ENCODE results near the gene VIPR1. TPM values are rescaled to one million over a fixed set of nuclear protein-coding genes. Genes with fewer than 3 reads are reported as not detected.

Gene VIPR1
- total and polyA plus RNA-seq, 4 experiments from 2014 or later, result 23.1 to 104 (median 62.0) TPM

DNA sequence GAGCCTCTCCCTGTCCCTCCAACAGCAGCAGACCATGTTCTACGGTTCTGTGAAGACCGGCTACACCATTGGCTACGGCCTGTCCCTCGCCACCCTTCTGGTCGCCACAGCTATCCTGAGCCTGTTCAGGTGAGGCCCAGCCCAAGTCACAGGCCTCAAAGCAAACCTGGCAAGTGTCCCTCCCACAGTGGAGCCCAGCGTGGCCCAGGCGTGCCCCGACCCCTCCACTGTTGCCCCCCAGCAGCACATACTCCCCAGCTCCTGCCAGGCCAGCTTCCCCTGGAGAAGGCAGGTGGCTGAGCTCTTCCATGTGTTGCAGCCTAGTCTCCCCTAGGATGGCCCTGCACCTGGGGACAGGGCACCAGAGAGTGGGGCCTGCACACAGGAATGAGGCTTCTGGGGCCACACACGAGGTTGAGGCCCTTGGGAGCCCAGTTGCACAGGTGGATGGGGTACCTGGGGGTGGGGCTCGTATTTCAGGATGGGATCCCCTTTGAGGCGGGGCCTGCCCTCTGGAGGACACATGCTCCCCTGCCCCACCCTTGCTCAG lies 25.0 kb downstream of the VIPR1 start:
- peak overlapping the region; percentile 93 to 95 (median 94) for H3K27ac Mint-ChIP-seq
- peaks cover 50 to 98% (median 70%) of the 10 kb centered on the region in 4 donors for H3K4me1 Mint-ChIP-seq
- H3K9me3 ChIP-seq (ENCODE audit: control insufficient read depth in 1 of 2, low read length in 2 of 2), result no peaks in the 10 kb centered on the region
- POLR2A ChIA-PET (ENCODE audit: partially characterized antibody), result interaction anchor here (0.9 to 2.6 kb wide), 5 partner anchors 9 to 63 kb away, joined by 3 to 24 read pairs (median 9); partner anchors contain the start of genes SS18L2 and VIPR1
- CTCF ChIA-PET (ENCODE audit: partially characterized antibody), result interaction anchor here (40.6 to 50.4 kb wide), 2 partner anchors 2 to 16 kb away, joined by 1823 read pairs; partner anchors contain the start of gene VIPR1
- no peaks in the 10 kb centered on the region for H3K27me3 Mint-ChIP-seq
- H3K27me3 ChIP-seq (ENCODE audit: insufficient read depth, low read length), result no peaks in the 10 kb centered on the region
- peak overlapping the region in 7 of 8 donors; percentile 45 to 86 (median 74) for H3K4me3 Mint-ChIP-seq
- H3K9me3 Mint-ChIP-seq, result peaks cover 0 to 4% (median 0%) of the 10 kb centered on the region in 8 donors
- intact Hi-C loops (cut with micrococcal nuclease), result no loop called here
- no peak overlapping the region for H3K4me3 ChIP-seq (ENCODE audit: low read length in 2 of 2)
- no peak for DNase-seq
- peaks cover 49 to 55% of the 10 kb centered on the region in 2 donors for H3K36me3 Mint-ChIP-seq
- peak overlapping the region; percentile 41 for H3K27ac ChIP-seq (ENCODE audit: low read depth, low read length)
- H3K4me1 ChIP-seq (ENCODE audit: insufficient read depth, low read length), result peaks cover 75% of the 10 kb centered on the region
- no peaks in the 10 kb centered on the region for H3K36me3 ChIP-seq (ENCODE audit: insufficient read depth, low read length)

DNA sequence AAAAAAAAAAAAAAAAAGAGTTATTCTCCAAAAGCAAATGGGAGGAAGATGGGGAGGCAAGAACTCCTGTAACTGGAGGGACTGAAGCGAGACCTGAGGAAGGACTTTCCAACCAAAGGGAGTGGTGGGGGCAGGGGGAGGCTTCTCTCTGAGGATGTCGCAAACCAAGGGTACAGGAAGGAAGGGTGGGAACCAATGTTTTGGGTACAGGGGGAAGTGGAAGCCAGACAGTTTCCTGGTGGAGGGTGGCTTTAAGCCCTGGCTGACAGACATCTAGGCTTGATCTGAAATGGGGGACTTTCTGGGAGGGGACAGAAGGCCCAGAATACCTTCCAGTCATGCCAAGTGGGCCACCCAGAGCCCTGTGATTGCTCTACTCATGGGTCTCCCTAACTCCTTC lies 27.0 kb downstream of the VIPR1 start:
- Mint-ChIP-seq H3K36me3 (peaks cover 48 to 49% of the 10 kb centered on the region in 2 donors), H3K27ac (peak overlapping the region; percentile 69 to 97 (median 93)), H3K27me3 (no peaks in the 10 kb centered on the region), H3K4me3 (peak overlapping the region in 7 of 8 donors; percentile 51 to 86 (median 61)), H3K4me1 (peaks cover 66 to 99% (median 84%) of the 10 kb centered on the region in 4 donors), H3K9me3 (peaks cover 0 to 4% (median 0%) of the 10 kb centered on the region in 8 donors)
- peak in 4 of 5 donors; percentile 35 to 47 (median 40) for DNase-seq
- ChIA-PET CTCF (ENCODE audit: partially characterized antibody) (interaction anchor here (40.6 to 50.4 kb wide), 2 partner anchors 4 to 14 kb away, joined by 1823 read pairs; partner anchors contain the start of gene VIPR1), POLR2A (ENCODE audit: partially characterized antibody) (interaction anchor here (1.0 to 1.6 kb wide), 5 partner anchors 9 to 29 kb away, joined by 3 to 9 read pairs (median 3); partner anchors contain the start of gene VIPR1)
- Histone ChIP-seq H3K4me1 (ENCODE audit: insufficient read depth, low read length) (peaks cover 93% of the 10 kb centered on the region), H3K36me3 (ENCODE audit: insufficient read depth, low read length) (no peaks in the 10 kb centered on the region), H3K9me3 (ENCODE audit: control insufficient read depth in 1 of 2, low read length in 2 of 2) (no peaks in the 10 kb centered on the region), H3K27ac (ENCODE audit: low read depth, low read length) (no peak overlapping the region), H3K4me3 (ENCODE audit: low read length in 2 of 2) (peak overlapping the region in 1 of 2 donors; percentile 0), H3K27me3 (ENCODE audit: insufficient read depth, low read length) (no peaks in the 10 kb centered on the region)
- intact Hi-C loops (cut with micrococcal nuclease), result loop anchor here (1.0 kb wide), 1 partner anchor 10 kb away; no protein-coding TSS in a partner anchor

DNA sequence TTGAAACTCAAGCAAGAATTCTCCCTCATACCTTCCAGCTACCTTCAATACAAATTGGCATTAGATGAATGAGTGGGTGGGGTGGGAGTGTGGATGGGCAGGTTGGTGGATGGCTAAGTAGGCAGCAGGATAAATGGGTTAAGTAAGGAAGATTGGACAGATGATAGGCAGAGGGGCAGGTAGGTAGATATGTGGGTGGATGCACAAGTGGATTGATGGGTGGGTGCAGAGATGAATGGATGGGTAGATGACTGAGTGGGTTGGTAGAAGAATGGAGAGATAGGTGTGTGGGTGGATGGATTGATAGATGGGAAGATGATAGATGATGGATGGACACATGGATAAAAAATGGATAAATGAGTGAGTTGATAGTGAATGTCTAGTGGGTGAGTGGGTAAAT lies 27.6 kb downstream of the VIPR1 start:
- peak overlapping the region; percentile 69 to 97 (median 93) for H3K27ac Mint-ChIP-seq
- H3K9me3 Mint-ChIP-seq, result peaks cover 0 to 4% (median 0%) of the 10 kb centered on the region in 8 donors
- Histone ChIP-seq H3K4me3 (ENCODE audit: low read length in 2 of 2) (peak overlapping the region; percentile 0 to 4), H3K36me3 (ENCODE audit: insufficient read depth, low read length) (no peaks in the 10 kb centered on the region), H3K27ac (ENCODE audit: low read depth, low read length) (no peak overlapping the region), H3K9me3 (ENCODE audit: control insufficient read depth in 1 of 2, low read length in 2 of 2) (no peaks in the 10 kb centered on the region), H3K4me1 (ENCODE audit: insufficient read depth, low read length) (peaks cover 93% of the 10 kb centered on the region), H3K27me3 (ENCODE audit: insufficient read depth, low read length) (no peaks in the 10 kb centered on the region)
- H3K4me1 Mint-ChIP-seq, result peaks cover 65 to 99% (median 85%) of the 10 kb centered on the region in 4 donors
- no peak for DNase-seq
- H3K36me3 Mint-ChIP-seq, result peaks cover 49 to 52% of the 10 kb centered on the region in 2 donors
- ChIA-PET CTCF (ENCODE audit: partially characterized antibody) (interaction anchor here (40.6 to 50.4 kb wide), 2 partner anchors 5 to 14 kb away, joined by 1823 read pairs; partner anchors contain the start of gene VIPR1), POLR2A (ENCODE audit: partially characterized antibody) (no interaction called here)
- peak overlapping the region; percentile 51 to 86 (median 60) for H3K4me3 Mint-ChIP-seq
- no peaks in the 10 kb centered on the region for H3K27me3 Mint-ChIP-seq
- intact Hi-C loops (cut with micrococcal nuclease), result no loop called here

DNA sequence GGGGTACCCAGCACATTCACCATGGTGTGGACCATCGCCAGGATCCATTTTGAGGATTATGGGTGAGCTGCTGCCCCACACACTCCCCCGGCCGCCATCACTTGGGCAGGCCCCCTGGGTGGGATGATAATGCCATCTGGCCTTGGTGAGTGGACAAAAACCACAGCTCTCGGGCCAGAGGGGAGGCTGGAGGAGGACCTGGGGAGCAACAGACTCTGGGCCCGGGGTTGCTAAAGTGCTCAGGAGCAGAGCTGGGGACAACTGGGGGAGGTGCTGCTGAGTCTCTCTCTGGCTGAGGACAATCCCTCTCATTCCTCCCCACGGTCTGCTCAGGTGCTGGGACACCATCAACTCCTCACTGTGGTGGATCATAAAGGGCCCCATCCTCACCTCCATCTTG lies 29.0 kb downstream of the VIPR1 start:
- Mint-ChIP-seq H3K4me3 (peak overlapping the region in 3 of 8 donors; percentile 35 to 71 (median 44)), H3K36me3 (peaks cover 47 to 52% of the 10 kb centered on the region in 2 donors), H3K27me3 (no peaks in the 10 kb centered on the region), H3K9me3 (peaks cover 0 to 4% (median 0%) of the 10 kb centered on the region in 8 donors), H3K4me1 (peaks cover 64 to 92% (median 81%) of the 10 kb centered on the region in 4 donors), H3K27ac (peak overlapping the region in 6 of 7 donors; percentile 6 to 92 (median 66))
- Histone ChIP-seq H3K4me1 (ENCODE audit: insufficient read depth, low read length) (peaks cover 87% of the 10 kb centered on the region), H3K36me3 (ENCODE audit: insufficient read depth, low read length) (no peaks in the 10 kb centered on the region), H3K27me3 (ENCODE audit: insufficient read depth, low read length) (no peaks in the 10 kb centered on the region), H3K4me3 (ENCODE audit: low read length in 2 of 2) (no peak overlapping the region), H3K9me3 (ENCODE audit: control insufficient read depth in 1 of 2, low read length in 2 of 2) (no peaks in the 10 kb centered on the region), H3K27ac (ENCODE audit: low read depth, low read length) (no peak overlapping the region)
- ChIA-PET POLR2A (ENCODE audit: partially characterized antibody) (interaction anchor here (0.6 to 1.5 kb wide), 4 partner anchors 12 to 29 kb away, joined by 3 to 4 read pairs (median 4); partner anchors contain the start of gene VIPR1), CTCF (ENCODE audit: partially characterized antibody) (interaction anchor here (40.6 to 50.4 kb wide), 2 partner anchors 6 to 12 kb away, joined by 1823 read pairs; partner anchors contain the start of gene VIPR1)
- intact Hi-C loops (cut with micrococcal nuclease), result no loop called here
- no peak for DNase-seq

DNA sequence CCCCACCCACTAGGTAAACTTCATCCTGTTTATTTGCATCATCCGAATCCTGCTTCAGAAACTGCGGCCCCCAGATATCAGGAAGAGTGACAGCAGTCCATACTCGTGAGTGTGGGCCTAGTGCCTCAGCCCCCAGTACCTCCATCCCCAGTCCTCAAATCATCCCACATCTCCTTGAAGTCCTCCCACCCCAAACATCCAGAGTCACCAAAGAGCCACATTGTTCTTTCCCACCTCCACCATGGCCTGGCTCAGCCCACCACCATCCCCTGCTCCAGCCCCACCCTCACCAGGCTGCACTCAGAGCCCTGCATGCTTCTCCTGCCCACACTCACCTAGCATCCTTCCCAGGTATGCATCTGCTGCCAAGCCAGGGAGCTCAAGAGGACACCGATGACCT lies 29.8 kb downstream of the VIPR1 start:
- CTCF ChIA-PET (ENCODE audit: partially characterized antibody), result interaction anchor here (40.6 to 50.4 kb wide), 2 partner anchors 7 to 12 kb away, joined by 1823 read pairs; partner anchors contain the start of gene VIPR1
- H3K4me1 ChIP-seq (ENCODE audit: insufficient read depth, low read length), result peaks cover 83% of the 10 kb centered on the region

DNA sequence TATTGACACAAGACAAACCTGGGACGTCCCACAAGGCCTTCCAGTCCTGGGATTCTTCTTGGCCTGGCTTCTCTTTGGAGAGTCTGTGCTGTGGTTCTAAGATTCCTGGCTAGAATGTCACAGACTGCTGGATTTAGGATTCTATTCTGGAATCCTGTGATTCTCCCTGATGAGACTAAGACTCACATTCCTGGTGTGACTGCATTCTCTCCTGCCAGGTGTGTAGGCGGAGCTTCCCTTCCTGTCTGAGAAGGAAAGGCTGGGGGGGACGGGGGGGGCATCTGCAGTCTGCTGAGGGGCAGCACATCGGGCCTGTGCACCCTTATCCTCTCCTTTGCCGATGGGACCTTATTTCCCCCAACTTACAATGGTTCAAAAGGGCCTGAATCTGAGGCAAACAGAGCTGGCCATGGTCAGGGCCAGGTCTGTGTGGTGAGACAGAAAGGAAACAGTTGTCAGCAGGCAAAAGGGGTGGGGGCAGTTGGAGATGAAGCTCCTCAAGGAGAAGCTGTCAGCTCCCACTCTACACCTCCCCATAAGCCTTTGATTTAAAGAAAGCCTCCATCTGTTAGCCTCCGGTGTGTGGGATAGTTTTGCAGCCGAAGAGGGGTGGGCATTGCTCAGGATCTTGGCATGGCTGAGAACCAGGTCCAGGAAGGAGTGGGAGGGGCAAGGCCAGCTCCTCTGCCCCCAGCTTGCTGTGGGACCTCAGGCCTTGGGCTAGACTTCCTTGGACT lies 30.9 kb downstream of the VIPR1 start:
- Histone ChIP-seq H3K9me3 (ENCODE audit: control insufficient read depth in 1 of 2, low read length in 2 of 2) (no peaks in the 10 kb centered on the region), H3K27ac (ENCODE audit: low read depth, low read length) (no peak overlapping the region), H3K4me1 (ENCODE audit: insufficient read depth, low read length) (peaks cover 72% of the 10 kb centered on the region), H3K4me3 (ENCODE audit: low read length in 2 of 2) (no peak overlapping the region), H3K27me3 (ENCODE audit: insufficient read depth, low read length) (no peaks in the 10 kb centered on the region), H3K36me3 (ENCODE audit: insufficient read depth, low read length) (no peaks in the 10 kb centered on the region)
- Mint-ChIP-seq H3K27me3 (no peaks in the 10 kb centered on the region), H3K4me1 (peaks cover 57 to 87% (median 71%) of the 10 kb centered on the region in 4 donors), H3K9me3 (peaks cover 0 to 4% (median 0%) of the 10 kb centered on the region in 8 donors), H3K4me3 (peak overlapping the region in 4 of 8 donors; percentile 17 to 78 (median 64)), H3K27ac (peak overlapping the region in 6 of 7 donors; percentile 75 to 95 (median 92)), H3K36me3 (peaks cover 38 to 44% of the 10 kb centered on the region in 2 donors)
- DNase-seq, result no peak
- CTCF ChIA-PET (ENCODE audit: partially characterized antibody), result interaction anchor here (1.0 to 50.4 kb wide), 4 partner anchors 8 to 209 kb away, joined by 3 to 1823 read pairs (median 913); partner anchors contain the start of gene VIPR1
- intact Hi-C loops (cut with micrococcal nuclease), result no loop called here
- POLR2A ChIA-PET (ENCODE audit: partially characterized antibody), result interaction anchor here (0.7 to 6.7 kb wide), 5 partner anchors 14 to 870 kb away, joined by 3 to 75 read pairs (median 5); partner anchors contain the start of gene VIPR1

More for the DNA sequence above, 29.8 kb downstream of the VIPR1 start:
- no peak overlapping the region for H3K27ac ChIP-seq (ENCODE audit: low read depth, low read length)
- POLR2A ChIA-PET (ENCODE audit: partially characterized antibody), result interaction anchor here (0.7 to 6.7 kb wide), 6 partner anchors 12 to 871 kb away, joined by 3 to 75 read pairs (median 4); partner anchors contain the start of gene VIPR1
- H3K9me3 Mint-ChIP-seq, result peaks cover 0 to 4% (median 0%) of the 10 kb centered on the region in 8 donors
- intact Hi-C loops (cut with micrococcal nuclease), result no loop called here
- H3K36me3 ChIP-seq (ENCODE audit: insufficient read depth, low read length), result no peaks in the 10 kb centered on the region
- H3K27me3 Mint-ChIP-seq, result no peaks in the 10 kb centered on the region
- DNase-seq, result no peak
- peak overlapping the region; percentile 6 to 95 (median 76) for H3K27ac Mint-ChIP-seq
- peaks cover 62 to 92% (median 77%) of the 10 kb centered on the region in 4 donors for H3K4me1 Mint-ChIP-seq
- H3K36me3 Mint-ChIP-seq, result peaks cover 41 to 47% of the 10 kb centered on the region in 2 donors
- no peaks in the 10 kb centered on the region for H3K9me3 ChIP-seq (ENCODE audit: control insufficient read depth in 1 of 2, low read length in 2 of 2)
- H3K4me3 Mint-ChIP-seq, result peak overlapping the region in 5 of 8 donors; percentile 29 to 78 (median 55)
- H3K4me3 ChIP-seq (ENCODE audit: low read length in 2 of 2), result no peak overlapping the region
- H3K27me3 ChIP-seq (ENCODE audit: insufficient read depth, low read length), result no peaks in the 10 kb centered on the region
